GM19455 (cell line): Measurements from ENCODE around the gene MYL11.
"Not testable (repeated sequence)": the region's sequence is repeated elsewhere in the genome, so short reads cannot be mapped to it uniquely, and the experiment has no call there.

ENCODE experiments used
- ATAC-seq: cut with Tn5 transposase; IDR thresholded peaks from one replicate; pipeline ENCODE4 v1.9.1; 2021; ENCODE audit not compliant: unreplicated experiment

Gene MYL11

GRCh38 chr16:30395155-30395991, 20.8 kb downstream of the MYL11 start, which contains the start of gene ZNF48:
Gene ZNF48, plus strand, starts transcription at chr16:30395420. Its CDS starts 375 bp downstream, at chr16:30395795.
- ATAC-seq: peak; percentile 49

GRCh38 chr16:30395992-30396585, 21.5 kb downstream of the MYL11 start:
- peak; percentile 24 for ATAC-seq

GRCh38 chr16:30396627-30397026, 22.0 kb downstream of the MYL11 start:
- ATAC-seq: not testable (repeated sequence)

GRCh38 chr16:30397056-30397455, 22.5 kb downstream of the MYL11 start:
- no peak for ATAC-seq

GRCh38 chr16:30397776-30398660, 23.4 kb downstream of the MYL11 start:
- no peak for ATAC-seq

GRCh38 chr16:30398661-30399434, 24.2 kb downstream of the MYL11 start:
- no peak for ATAC-seq

GRCh38 chr16:30399435-30400186, 25.0 kb downstream of the MYL11 start:
- ATAC-seq: no peak

- no peak for ATAC-seq
Observed at GRCh38 chr16:30401768-30402425, 27.3 kb downstream of the MYL11 start.

- no peak for ATAC-seq
Observed at GRCh38 chr16:30406795-30407101, 32.1 kb downstream of the MYL11 start.

- ATAC-seq: peak; percentile 74
Observed at GRCh38 chr16:30407102-30407803, 32.7 kb downstream of the MYL11 start, which contains the start of gene ZNF771. Gene ZNF771, plus strand, starts transcription at chr16:30407606. Its CDS starts 448 bp downstream, at chr16:30408054.

GRCh38 chr16:30407804-30408534, 33.4 kb downstream of the MYL11 start:
- ATAC-seq: no peak

GRCh38 chr16:30409125-30410060, 34.8 kb downstream of the MYL11 start:
- no peak for ATAC-seq

- ATAC-seq: no peak
Observed at GRCh38 chr16:30413112-30413806, 38.7 kb downstream of the MYL11 start.

- no peak for ATAC-seq
Observed at GRCh38 chr16:30414159-30414558, 39.6 kb downstream of the MYL11 start.

GRCh38 chr16:30416047-30416603, 41.5 kb downstream of the MYL11 start:
- no peak for ATAC-seq
